ENCODE results near the gene CERKL.

The CERKL gene

GRCh38 chr2:181520253-181520652, 136.7 kb downstream of the CERKL start:
- no peak for TF ChIP-seq CTCF (IDR thresholded peaks at IDR 0.05; ENCODE audit: unreplicated experiment in 3 of 3)
- Mint-ChIP-seq H3K27me3 (ENCODE audit: low read depth) (no peaks in the 10 kb centered on the region), H3K4me3 (no peak overlapping the region), H3K9me3 (no peaks in the 10 kb centered on the region), H3K27ac (no peak overlapping the region), H3K4me1 (no peaks in the 10 kb centered on the region), H3K36me3 (ENCODE audit: low read depth) (no peaks in the 10 kb centered on the region)

- Mint-ChIP-seq H3K9me3 (no peaks in the 10 kb centered on the region), H3K27ac (no peak overlapping the region), H3K4me3 (no peak overlapping the region), H3K4me1 (no peaks in the 10 kb centered on the region), H3K27me3 (ENCODE audit: low read depth) (no peaks in the 10 kb centered on the region), H3K36me3 (ENCODE audit: low read depth) (peaks cover 8% of the 10 kb centered on the region)
- no peak for TF ChIP-seq CTCF (IDR thresholded peaks at IDR 0.05; ENCODE audit: unreplicated experiment in 3 of 3)
These were observed 139.1 kb downstream of the CERKL start for GRCh38 chr2:181517685-181518301.

- Mint-ChIP-seq H3K36me3 (ENCODE audit: low read depth) (peaks cover 12% of the 10 kb centered on the region), H3K4me3 (no peak overlapping the region), H3K9me3 (no peaks in the 10 kb centered on the region), H3K4me1 (no peaks in the 10 kb centered on the region), H3K27me3 (ENCODE audit: low read depth) (no peaks in the 10 kb centered on the region), H3K27ac (no peak overlapping the region)
- no peak for TF ChIP-seq CTCF (IDR thresholded peaks at IDR 0.05; ENCODE audit: unreplicated experiment in 3 of 3)
These were observed 139.9 kb downstream of the CERKL start for GRCh38 chr2:181516992-181517391.

GRCh38 chr2:181515719-181516118, 141.2 kb downstream of the CERKL start:
- Mint-ChIP-seq H3K4me3 (no peak overlapping the region), H3K4me1 (no peaks in the 10 kb centered on the region), H3K27me3 (ENCODE audit: low read depth) (no peaks in the 10 kb centered on the region), H3K27ac (no peak overlapping the region), H3K9me3 (no peaks in the 10 kb centered on the region), H3K36me3 (ENCODE audit: low read depth) (peaks cover 14% of the 10 kb centered on the region)
- no peak for TF ChIP-seq CTCF (IDR thresholded peaks at IDR 0.05; ENCODE audit: unreplicated experiment in 3 of 3)

- Mint-ChIP-seq H3K4me3 (no peak overlapping the region), H3K9me3 (no peaks in the 10 kb centered on the region), H3K36me3 (ENCODE audit: low read depth) (peaks cover 24% of the 10 kb centered on the region), H3K27ac (no peak overlapping the region), H3K4me1 (no peaks in the 10 kb centered on the region), H3K27me3 (ENCODE audit: low read depth) (no peaks in the 10 kb centered on the region)
- no peak for TF ChIP-seq CTCF (IDR thresholded peaks at IDR 0.05; ENCODE audit: unreplicated experiment in 3 of 3)
These were observed 156.7 kb downstream of the CERKL start for GRCh38 chr2:181500201-181500600.

GRCh38 chr2:181499231-181499630, 157.7 kb downstream of the CERKL start:
- no peaks in the 10 kb centered on the region for H3K9me3 Mint-ChIP-seq
- H3K27ac Mint-ChIP-seq = no peak overlapping the region
- TF ChIP-seq CTCF (IDR thresholded peaks at IDR 0.05; ENCODE audit: unreplicated experiment in 3 of 3) = no peak
- no peaks in the 10 kb centered on the region for H3K4me1 Mint-ChIP-seq
- H3K27me3 Mint-ChIP-seq (ENCODE audit: low read depth) = no peaks in the 10 kb centered on the region
- H3K36me3 Mint-ChIP-seq (ENCODE audit: low read depth) = peaks cover 24% of the 10 kb centered on the region
- H3K4me3 Mint-ChIP-seq = no peak overlapping the region
